ENCODE measurements around the gene PKIG.

The PKIG gene

DNA sequence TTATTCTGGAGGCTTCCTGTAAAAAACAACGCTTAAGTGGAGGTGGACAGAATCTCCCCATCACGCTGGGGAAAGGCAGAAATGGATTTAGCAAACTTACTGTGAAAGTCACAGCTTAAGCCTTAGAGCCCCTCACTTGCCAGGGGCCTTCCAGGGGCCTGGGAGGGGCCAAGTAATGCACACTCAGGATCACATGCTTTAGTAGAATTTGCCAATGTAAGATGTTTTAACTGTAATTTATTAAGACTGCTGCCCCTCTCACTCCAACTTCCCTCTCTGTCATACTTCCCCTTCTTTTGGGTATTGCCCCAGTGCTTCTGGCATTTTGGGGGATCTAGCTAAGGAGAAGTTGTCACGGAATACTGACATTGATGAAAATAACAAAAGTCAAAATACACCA, 81.8 kb downstream of the PKIG start:
- no peak for DNase-seq (ENCODE audit: low read depth)

DNA sequence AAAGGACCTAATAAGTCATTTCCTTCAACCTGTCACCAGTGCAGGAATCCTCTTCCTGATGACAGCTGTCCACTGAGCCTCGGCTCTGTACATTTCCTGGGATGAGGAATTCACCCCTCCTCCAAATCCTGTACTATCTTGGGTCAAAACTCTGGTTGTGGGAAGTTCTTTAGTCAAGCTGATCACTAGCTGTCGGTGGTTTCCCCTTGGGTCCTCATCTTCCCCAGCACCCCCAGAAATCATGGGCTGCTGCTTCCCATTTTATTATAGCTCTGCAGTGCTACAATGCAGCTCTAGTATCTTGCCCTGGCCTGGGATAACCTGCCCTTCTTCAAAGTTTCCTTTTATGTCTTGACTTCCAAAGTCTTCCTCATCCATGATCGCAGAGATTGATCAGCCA, 83.7 kb downstream of the PKIG start:
- DNase-seq (ENCODE audit: low read depth), result no peak

Data from stimulated activated CD8-positive, alpha-beta memory T cell treated with anti-CD3 and anti-CD28 coated beads, Interleukin-12 subunit alpha, Interleukin-12 subunit beta, amount 100 ng/mL, for 4 hours (primary cell).